Activated CD4-positive, alpha-beta memory T cell treated with anti-CD3 and anti-CD28 coated beads, Interleukin-2, amount 10 ng/mL, durations not matched to agents 7 days and 5 days (primary cell): ENCODE data around the gene SPSB4. TPM values are rescaled to one million over a fixed set of nuclear protein-coding genes. Genes with fewer than 3 reads are reported as not detected.

Source experiments
- CTCF ChIA-PET: fragments of 350-600 bp; sonication (Branson Sonifier 250); formaldehyde crosslinking; loops from one replicate; lab custom pipeline; 2021; ENCODE audit warnings: antibody characterized with exemption, inconsistent platforms; lab: Charles Lee
- POLR2A ChIA-PET: fragments of 350-600 bp; sonication (Branson Sonifier 250); formaldehyde crosslinking; loops from one replicate; lab custom pipeline; 2021; ENCODE audit warnings: antibody characterized with exemption; lab: Charles Lee
- DNase-seq: peaks from one replicate; pipeline ENCODE4 v3.0.0-alpha.2; 2020
- H3K27ac Mint-ChIP-seq: one replicate; pipeline ENCODE4 v1.8.0; 2021; ENCODE audit warnings: mild to moderate bottlenecking, mixed read lengths
- H3K27me3 Mint-ChIP-seq: one replicate; pipeline ENCODE4 v1.8.0; 2021; ENCODE audit warnings: mixed read lengths
- H3K36me3 Mint-ChIP-seq: one replicate; pipeline ENCODE4 v1.8.0; 2021; ENCODE audit warnings: low read depth, mixed read lengths
- H3K4me1 Mint-ChIP-seq: one replicate; pipeline ENCODE4 v1.8.0; 2021; ENCODE audit warnings: mixed read lengths
- H3K4me3 Mint-ChIP-seq: one replicate; pipeline ENCODE4 v1.8.0; 2021; ENCODE audit warnings: mild to moderate bottlenecking, mixed read lengths
- H3K9me3 Mint-ChIP-seq: one replicate; pipeline ENCODE4 v1.8.0; 2021; ENCODE audit warnings: mixed read lengths
- total RNA-seq, 2 experiments: library from RNA; stranded (reverse); gene quantifications; one replicate each; pipeline ENCODE4 v1.2.3, GENCODE V29; 2021

The SPSB4 gene
- total RNA-seq, 2 experiments from 2014 or later: not detected

GRCh38 chr3:141030296-141030695, 20.9 kb upstream of the SPSB4 start:
- ChIA-PET CTCF (interaction anchor here (0.9 kb wide), 1 partner anchor 10 kb away, joined by 3 read pairs; no protein-coding TSS in a partner anchor), POLR2A (no interaction called here)
- H3K9me3 Mint-ChIP-seq: no peaks in the 10 kb centered on the region
- no peaks in the 10 kb centered on the region for H3K36me3 Mint-ChIP-seq
- H3K4me1 Mint-ChIP-seq: no peaks in the 10 kb centered on the region
- H3K27me3 Mint-ChIP-seq: peaks cover 19% of the 10 kb centered on the region
- no peak overlapping the region for H3K4me3 Mint-ChIP-seq
- no peak overlapping the region for H3K27ac Mint-ChIP-seq
- no peak for DNase-seq

- ChIA-PET CTCF (no interaction called here), POLR2A (no interaction called here)
- no peak for DNase-seq
- Mint-ChIP-seq H3K4me3 (no peak overlapping the region), H3K36me3 (no peaks in the 10 kb centered on the region), H3K27ac (no peak overlapping the region), H3K9me3 (no peaks in the 10 kb centered on the region), H3K4me1 (no peaks in the 10 kb centered on the region), H3K27me3 (peaks cover 26% of the 10 kb centered on the region)
Observed at GRCh38 chr3:141039589-141039988, 11.6 kb upstream of the SPSB4 start.

GRCh38 chr3:141044695-141045641, 6.2 kb upstream of the SPSB4 start:
- Mint-ChIP-seq H3K4me3 (no peak overlapping the region), H3K27ac (no peak overlapping the region), H3K36me3 (no peaks in the 10 kb centered on the region), H3K9me3 (no peaks in the 10 kb centered on the region), H3K27me3 (peaks cover 35% of the 10 kb centered on the region), H3K4me1 (no peaks in the 10 kb centered on the region)
- ChIA-PET POLR2A (no interaction called here), CTCF (no interaction called here)
- DNase-seq: no peak

- CTCF ChIA-PET: no interaction called here
- H3K27ac Mint-ChIP-seq: no peak overlapping the region
- no peaks in the 10 kb centered on the region for H3K9me3 Mint-ChIP-seq
- no peaks in the 10 kb centered on the region for H3K36me3 Mint-ChIP-seq
- POLR2A ChIA-PET: no interaction called here
- no peak overlapping the region for H3K4me3 Mint-ChIP-seq
- H3K4me1 Mint-ChIP-seq: peaks cover 6% of the 10 kb centered on the region
- no peak for DNase-seq
- H3K27me3 Mint-ChIP-seq: peaks cover 44% of the 10 kb centered on the region
Observed at GRCh38 chr3:141045849-141046248, 5.3 kb upstream of the SPSB4 start.

DNA sequence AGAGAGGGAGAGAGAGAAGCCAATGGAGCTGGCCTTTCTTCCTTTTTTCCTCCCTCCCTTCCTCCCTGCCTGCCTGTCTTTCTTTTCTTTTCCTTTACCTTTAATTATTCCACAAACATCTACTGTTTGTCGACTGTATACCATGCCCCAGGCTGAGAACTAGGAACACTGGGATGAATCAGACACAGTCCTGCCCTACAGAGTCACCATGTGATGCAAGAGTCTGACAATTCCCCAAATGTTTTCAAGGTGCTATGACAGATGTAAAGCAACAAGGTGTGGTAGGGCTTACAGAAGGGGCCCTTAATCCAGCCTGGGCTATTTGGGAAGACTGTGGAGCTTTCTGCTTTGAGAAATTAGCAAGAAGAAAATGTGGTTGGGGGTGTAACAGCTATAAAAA, 4.0 kb upstream of the SPSB4 start:
- peaks cover 48% of the 10 kb centered on the region for H3K27me3 Mint-ChIP-seq
- H3K36me3 Mint-ChIP-seq: no peaks in the 10 kb centered on the region
- CTCF ChIA-PET: no interaction called here

GRCh38 chr3:141049681-141050080, 1.5 kb upstream of the SPSB4 start:
- ChIA-PET POLR2A (no interaction called here), CTCF (interaction anchor here (1.2 to 2.8 kb wide), 4 partner anchors 14 to 144 kb away, joined by 3 to 9 read pairs (median 3); no protein-coding TSS in a partner anchor)
- Mint-ChIP-seq H3K4me1 (peaks cover 14% of the 10 kb centered on the region), H3K9me3 (no peaks in the 10 kb centered on the region), H3K36me3 (no peaks in the 10 kb centered on the region), H3K27ac (no peak overlapping the region), H3K27me3 (peaks cover 63% of the 10 kb centered on the region), H3K4me3 (no peak overlapping the region)
- DNase-seq: no peak

More for the DNA sequence above, 4.0 kb upstream of the SPSB4 start:
- H3K4me3 Mint-ChIP-seq: no peak overlapping the region
- POLR2A ChIA-PET: interaction anchor here (1.2 kb wide), 1 partner anchor 9 kb away, joined by 3 read pairs; no protein-coding TSS in a partner anchor
- H3K27ac Mint-ChIP-seq: no peak overlapping the region
- H3K9me3 Mint-ChIP-seq: no peaks in the 10 kb centered on the region
- no peak for DNase-seq
- H3K4me1 Mint-ChIP-seq: peaks cover 9% of the 10 kb centered on the region

DNA sequence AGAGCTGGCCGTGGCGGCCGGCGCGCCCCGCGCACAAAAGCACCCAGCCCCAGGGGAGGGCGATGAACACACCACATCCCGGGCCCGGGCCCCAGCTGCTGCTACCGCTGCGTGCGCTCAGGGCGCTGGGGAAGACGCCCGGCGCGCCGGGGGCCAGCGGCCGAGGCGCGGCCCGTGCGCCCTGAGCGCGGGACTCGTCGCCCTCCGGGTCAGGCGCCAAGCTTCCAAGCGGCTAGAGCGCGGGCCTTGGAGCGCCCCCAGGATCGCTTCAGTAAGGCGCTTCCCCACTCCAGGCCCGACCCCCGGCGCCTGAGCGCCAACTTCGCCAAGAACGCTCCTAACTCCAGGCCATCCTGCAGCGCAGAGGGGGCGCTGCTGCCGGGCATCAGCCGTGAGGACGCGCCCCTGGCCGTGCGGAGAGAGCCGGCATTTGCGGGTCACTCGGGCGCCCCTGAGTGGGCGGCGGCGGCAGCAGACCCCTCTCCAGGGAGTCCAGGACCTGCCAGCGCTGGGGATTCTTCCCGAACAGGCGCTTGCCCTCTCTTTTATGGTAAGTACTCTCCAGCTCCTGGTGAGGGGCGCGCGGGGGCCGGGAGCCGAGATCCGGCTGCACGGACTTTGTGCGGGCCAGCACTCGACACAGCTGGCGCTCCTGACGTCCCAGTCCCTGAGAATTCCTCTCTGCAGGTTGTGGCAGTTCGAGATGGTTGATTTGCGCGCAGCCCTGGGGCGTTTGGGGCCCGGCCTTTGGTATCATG, 475 bp downstream of the SPSB4 start:
- Mint-ChIP-seq H3K27me3 (peaks cover 70% of the 10 kb centered on the region), H3K27ac (no peak overlapping the region), H3K9me3 (no peaks in the 10 kb centered on the region), H3K36me3 (no peaks in the 10 kb centered on the region), H3K4me3 (peak overlapping the region; percentile 41), H3K4me1 (peaks cover 14% of the 10 kb centered on the region)
- DNase-seq: no peak
- CTCF ChIA-PET: interaction anchor here (0.9 to 2.8 kb wide), 3 partner anchors 39 to 140 kb away, joined by 3 to 9 read pairs (median 5); no protein-coding TSS in a partner anchor
- POLR2A ChIA-PET: interaction anchor here (0.6 kb wide), 1 partner anchor 438 kb away, joined by 3 read pairs; no protein-coding TSS in a partner anchor

DNA sequence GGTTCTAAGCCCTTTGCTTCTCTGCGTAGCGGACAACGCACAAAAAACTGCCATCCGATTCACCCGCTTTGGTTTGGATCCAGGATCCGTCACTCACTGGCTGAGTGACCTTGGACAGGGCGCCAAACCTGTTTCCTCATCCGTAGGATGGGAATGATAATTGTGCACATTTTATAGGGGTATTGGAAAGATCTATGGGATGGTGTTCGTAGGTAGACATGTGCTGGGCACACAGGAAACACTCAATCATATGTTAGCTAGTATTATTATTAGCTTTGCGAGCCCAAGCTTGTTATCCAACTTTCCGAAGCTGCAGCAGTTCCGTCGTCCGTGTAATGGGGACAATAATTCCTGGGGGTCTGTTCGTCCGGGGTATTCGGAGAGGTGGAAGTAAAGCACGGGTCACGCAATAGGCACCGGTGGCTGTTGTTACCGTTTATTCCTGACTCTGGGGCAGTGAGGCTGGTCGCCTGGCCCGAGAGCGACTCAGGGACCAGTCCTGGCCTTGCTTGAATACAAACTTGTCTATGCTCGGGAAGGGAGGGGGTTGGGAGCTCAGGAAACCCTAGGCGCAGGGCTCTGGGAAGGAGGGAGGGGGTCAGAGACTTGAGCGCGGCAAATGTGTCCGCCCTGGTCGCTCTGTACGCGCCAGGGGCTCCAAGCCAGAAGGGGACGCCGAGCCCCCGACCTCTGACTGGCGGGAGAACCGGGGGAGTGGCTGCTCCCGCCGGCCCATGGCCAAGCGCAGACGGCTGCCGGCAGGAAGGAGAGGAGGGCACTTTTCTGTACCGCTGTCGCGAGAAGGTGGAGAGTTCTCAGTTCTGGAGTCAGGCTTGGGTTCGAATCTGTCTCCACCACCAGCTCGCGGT, 1.3 kb downstream of the SPSB4 start:
- peak overlapping the region; percentile 41 for H3K4me3 Mint-ChIP-seq
- no peak for DNase-seq
- H3K9me3 Mint-ChIP-seq: no peaks in the 10 kb centered on the region
- ChIA-PET CTCF (no interaction called here), POLR2A (no interaction called here)
- H3K36me3 Mint-ChIP-seq: no peaks in the 10 kb centered on the region
- peaks cover 14% of the 10 kb centered on the region for H3K4me1 Mint-ChIP-seq
- H3K27me3 Mint-ChIP-seq: peaks cover 66% of the 10 kb centered on the region
- no peak overlapping the region for H3K27ac Mint-ChIP-seq

- ChIA-PET CTCF (no interaction called here), POLR2A (no interaction called here)
- H3K4me1 Mint-ChIP-seq: peaks cover 14% of the 10 kb centered on the region
- H3K36me3 Mint-ChIP-seq: no peaks in the 10 kb centered on the region
- H3K27me3 Mint-ChIP-seq: peaks cover 44% of the 10 kb centered on the region
- no peak for DNase-seq
- no peak overlapping the region for H3K27ac Mint-ChIP-seq
- H3K9me3 Mint-ChIP-seq: no peaks in the 10 kb centered on the region
- H3K4me3 Mint-ChIP-seq: no peak overlapping the region
Observed at GRCh38 chr3:141055136-141055535, 4.0 kb downstream of the SPSB4 start.

- Mint-ChIP-seq H3K4me3 (no peak overlapping the region), H3K27me3 (peaks cover 37% of the 10 kb centered on the region), H3K27ac (no peak overlapping the region), H3K4me1 (peaks cover 8% of the 10 kb centered on the region), H3K9me3 (no peaks in the 10 kb centered on the region), H3K36me3 (no peaks in the 10 kb centered on the region)
- ChIA-PET CTCF (no interaction called here), POLR2A (no interaction called here)
- DNase-seq: peak; percentile 10
Observed at GRCh38 chr3:141055536-141056445, 4.6 kb downstream of the SPSB4 start.

DNA sequence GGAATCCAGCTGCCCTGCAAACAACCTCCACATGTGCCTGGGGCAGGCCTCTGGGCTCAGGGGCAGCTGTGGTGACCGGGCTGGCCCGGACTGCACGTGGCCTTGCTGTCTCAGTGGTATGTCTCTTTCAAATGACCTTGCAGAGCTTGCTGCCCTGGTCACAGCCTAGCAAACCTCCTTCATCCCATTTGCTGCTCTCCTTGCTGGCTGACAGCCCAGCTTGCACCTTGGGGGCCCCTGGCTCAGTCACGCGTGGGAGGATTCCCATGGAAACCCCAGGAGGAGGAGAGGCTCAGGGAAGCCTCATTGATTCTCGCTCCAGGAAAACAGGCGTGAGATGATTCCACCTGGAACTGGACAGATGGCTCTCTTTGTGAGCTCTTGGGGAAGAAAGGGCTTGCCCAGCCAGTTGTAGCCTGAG, 5.6 kb downstream of the SPSB4 start:
- no peak overlapping the region for H3K4me3 Mint-ChIP-seq
- CTCF ChIA-PET: no interaction called here
- no peaks in the 10 kb centered on the region for H3K9me3 Mint-ChIP-seq
- peak; percentile 4 for DNase-seq
- no peaks in the 10 kb centered on the region for H3K36me3 Mint-ChIP-seq
- POLR2A ChIA-PET: no interaction called here
- peaks cover 36% of the 10 kb centered on the region for H3K27me3 Mint-ChIP-seq
- H3K27ac Mint-ChIP-seq: no peak overlapping the region
- H3K4me1 Mint-ChIP-seq: peaks cover 7% of the 10 kb centered on the region

GRCh38 chr3:141057436-141057835, 6.3 kb downstream of the SPSB4 start:
- DNase-seq: no peak
- no peak overlapping the region for H3K4me3 Mint-ChIP-seq
- POLR2A ChIA-PET: no interaction called here
- no peak overlapping the region for H3K27ac Mint-ChIP-seq
- no peaks in the 10 kb centered on the region for H3K9me3 Mint-ChIP-seq
- peaks cover 30% of the 10 kb centered on the region for H3K27me3 Mint-ChIP-seq
- H3K4me1 Mint-ChIP-seq: peaks cover 2% of the 10 kb centered on the region
- CTCF ChIA-PET: no interaction called here
- no peaks in the 10 kb centered on the region for H3K36me3 Mint-ChIP-seq
